Gastrocnemius medialis (tissue), 4 donors: ENCODE measurements around the gene SERINC3. TPM values are rescaled to one million over a fixed set of nuclear protein-coding genes. Genes with fewer than 3 reads are reported as not detected.

Experiments used
- ATAC-seq, 2 donors: fragments of 150-250 bp; one replicate each; pipeline ENCODE4 v1.9.1; 2016
- DNase-seq, 2 donors: peaks; one replicate each; pipeline ENCODE4 v3.0.0-alpha.2; 2019
- H3K27ac ChIP-seq, 4 donors: fragments of 200-600 bp; sonication (generic); 1 replicate in 1 of 4; 2 replicates in 3 of 4; pipeline ENCODE4 v1.5.1; 2016 to 2018; ENCODE audit warnings: mild to moderate bottlenecking in 2 of 4, moderate library complexity in 1 of 4
- H3K27me3 ChIP-seq, 3 donors: fragments of 200-600 bp; sonication (generic) in 2 of 3; 1 replicate in 1 of 3; 2 replicates in 2 of 3; pipeline versions ENCODE4 v1.5.1 to v1.6.0; 2016 to 2019; ENCODE audit warnings: mild to moderate bottlenecking in 1 of 3, moderate library complexity in 1 of 3
- H3K36me3 ChIP-seq, 2 donors: fragments of 200-600 bp; sonication (generic) in 1 of 2; one replicate each; pipeline ENCODE4 v1.5.1; 2017 to 2018
- H3K4me1 ChIP-seq, 2 donors: fragments of 200-600 bp; sonication (generic) in 1 of 2; one replicate each; pipeline ENCODE4 v1.5.1; 2016 to 2017; ENCODE audit warnings: mild to moderate bottlenecking in 2 of 2
- H3K4me3 ChIP-seq, 4 donors: fragments of 200-600 bp; sonication (generic) in 3 of 4; 1 replicate in 1 of 4; 2 replicates in 3 of 4; pipeline ENCODE4 v1.5.1; 2016 to 2019; ENCODE audit warnings: mild to moderate bottlenecking in 2 of 4
- H3K9me3 ChIP-seq, 3 donors: fragments of 200-600 bp; sonication (generic) in 2 of 3; 1 replicate in 1 of 3; 2 replicates in 2 of 3; pipeline ENCODE4 v1.5.1; 2016 to 2019
- CTCF ChIP-seq, 5 experiments: fragments of 450-650 bp in 3 of 5; fragments of 200-600 bp in 2 of 5; sonication (generic) in 2 of 5; IDR thresholded peaks in 4 of 5; conservative IDR thresholded peaks in 1 of 5; 1 replicate in 4 of 5; 2 replicates in 1 of 5; pipeline ENCODE4 v1.5.1; 2016 to 2019; ENCODE audit warnings: antibody characterized with exemption in 5 of 5, mild to moderate bottlenecking in 3 of 5, moderate library complexity in 3 of 5
- POLR2A ChIP-seq, 2 donors: fragments of 450-650 bp; IDR thresholded peaks; one replicate each; pipeline ENCODE4 v1.6.1; 2017; ENCODE audit warnings: antibody characterized with exemption in 2 of 2, mild to moderate bottlenecking in 2 of 2, moderate library complexity in 2 of 2
- in situ Hi-C, 4 donors: fragments of 200-750 bp; cut with MboI; loops; one replicate each; pipeline versions ENCODE4 v1.15.0 to v1.8.0; 2017; ENCODE audit warnings: low sequenced_read_pairs in 4 of 4
- intact Hi-C: fragments of 100-400 bp; cut with DNase I; formaldehyde crosslinking; loops from one replicate; pipeline ENCODE4 v1.15.1; 2023; ENCODE audit warnings: low total_unique reads
- total RNA-seq, 4 donors: library from RNA; depleted of rRNA; stranded (reverse); fragments of >200 nt; gene quantifications; one replicate each; pipeline versions ENCODE4 v1.1.0 to v1.2.3, GENCODE V29; 2016

The SERINC3 gene
- total RNA-seq, 4 donors from 2014 or later, result 93.3 to 174 (median 139) TPM

- TF ChIP-seq CTCF (IDR thresholded peaks at IDR 0.05 in 4 of 5, conservative IDR thresholded peaks at IDR 0.05 in 1 of 5) (no peak), POLR2A (IDR thresholded peaks at IDR 0.05) (no peak)
- Histone ChIP-seq H3K9me3 (no peaks in the 10 kb centered on the region), H3K27ac (peak overlapping the region; percentile 98 to 100 (median 100)), H3K4me1 (peaks cover 61 to 70% of the 10 kb centered on the region in 2 donors), H3K36me3 (peaks cover 0 to 12% of the 10 kb centered on the region in 2 donors), H3K27me3 (no peaks in the 10 kb centered on the region), H3K4me3 (no peak overlapping the region)
- ATAC-seq, result no peak
- in situ Hi-C loops (no loop called here), intact Hi-C loops (no loop called here)
- no peak for DNase-seq
These were observed 3.6 kb downstream of the SERINC3 start for GRCh38 chr20:44518248-44518647.

GRCh38 chr20:44517454-44517853, 4.4 kb downstream of the SERINC3 start:
- Histone ChIP-seq H3K4me3 (no peak overlapping the region), H3K9me3 (no peaks in the 10 kb centered on the region), H3K36me3 (peaks cover 0 to 19% of the 10 kb centered on the region in 2 donors), H3K4me1 (peaks cover 61 to 68% of the 10 kb centered on the region in 2 donors), H3K27me3 (no peaks in the 10 kb centered on the region), H3K27ac (peak overlapping the region; percentile 98 to 100 (median 100))
- in situ Hi-C loops (no loop called here), intact Hi-C loops (no loop called here)
- ATAC-seq (no peak), DNase-seq (no peak)
- TF ChIP-seq POLR2A (IDR thresholded peaks at IDR 0.05), result no peak
- no peak for TF ChIP-seq CTCF (IDR thresholded peaks at IDR 0.05 in 4 of 5, conservative IDR thresholded peaks at IDR 0.05 in 1 of 5)

GRCh38 chr20:44516491-44516890, 5.4 kb downstream of the SERINC3 start:
- Histone ChIP-seq H3K4me1 (peaks cover 61 to 64% of the 10 kb centered on the region in 2 donors), H3K27ac (peak overlapping the region; percentile 98 to 100 (median 100)), H3K27me3 (no peaks in the 10 kb centered on the region), H3K36me3 (peaks cover 0 to 29% of the 10 kb centered on the region in 2 donors), H3K4me3 (no peak overlapping the region), H3K9me3 (no peaks in the 10 kb centered on the region)
- intact Hi-C loops (no loop called here), in situ Hi-C loops (no loop called here)
- TF ChIP-seq CTCF (IDR thresholded peaks at IDR 0.05 in 4 of 5, conservative IDR thresholded peaks at IDR 0.05 in 1 of 5), result no peak
- TF ChIP-seq POLR2A (IDR thresholded peaks at IDR 0.05), result peak in 1 of 2 donors; percentile 8
- peak; percentile 15 to 40 for ATAC-seq
- DNase-seq, result peak; percentile 35 to 73

GRCh38 chr20:44513871-44514270, 8.0 kb downstream of the SERINC3 start:
- in situ Hi-C loops, result no loop called here
- intact Hi-C loops, result no loop called here
- H3K9me3 ChIP-seq, result no peaks in the 10 kb centered on the region
- no peak for ATAC-seq
- TF ChIP-seq POLR2A (IDR thresholded peaks at IDR 0.05) (no peak), CTCF (IDR thresholded peaks at IDR 0.05 in 4 of 5, conservative IDR thresholded peaks at IDR 0.05 in 1 of 5) (no peak)
- H3K4me3 ChIP-seq, result no peak overlapping the region
- H3K36me3 ChIP-seq, result peaks cover 4 to 48% of the 10 kb centered on the region in 2 donors
- H3K4me1 ChIP-seq, result peaks cover 38 to 42% of the 10 kb centered on the region in 2 donors
- DNase-seq, result no peak
- peak overlapping the region in 2 of 4 donors; percentile 3 to 29 for H3K27ac ChIP-seq
- H3K27me3 ChIP-seq, result no peaks in the 10 kb centered on the region

- Histone ChIP-seq H3K4me1 (peaks cover 0 to under 1% of the 10 kb centered on the region in 2 donors), H3K36me3 (peaks cover 5 to 89% of the 10 kb centered on the region in 2 donors), H3K4me3 (no peak overlapping the region), H3K9me3 (no peaks in the 10 kb centered on the region), H3K27me3 (no peaks in the 10 kb centered on the region), H3K27ac (no peak overlapping the region)
- TF ChIP-seq CTCF (IDR thresholded peaks at IDR 0.05 in 4 of 5, conservative IDR thresholded peaks at IDR 0.05 in 1 of 5), result no peak
- TF ChIP-seq POLR2A (IDR thresholded peaks at IDR 0.05), result no peak
- in situ Hi-C loops (no loop called here), intact Hi-C loops (no loop called here)
- no peak for ATAC-seq
- no peak for DNase-seq
These were observed 12.1 kb downstream of the SERINC3 start for GRCh38 chr20:44509762-44510161.
